GM19463 (cell line): ENCODE results near the gene HSPB6.

Experiments used
- ATAC-seq: cut with Tn5 transposase; IDR thresholded peaks from one replicate; pipeline ENCODE4 v1.9.1; 2021; ENCODE audit warnings: mild to moderate bottlenecking, moderate library complexity; ENCODE audit not compliant: unreplicated experiment

The HSPB6 gene

GRCh38 chr19:35767288-35768081 lies 10.7 kb upstream of the HSPB6 start:
- no peak for ATAC-seq

GRCh38 chr19:35766571-35767104 lies 9.8 kb upstream of the HSPB6 start:
- ATAC-seq = no peak

DNA sequence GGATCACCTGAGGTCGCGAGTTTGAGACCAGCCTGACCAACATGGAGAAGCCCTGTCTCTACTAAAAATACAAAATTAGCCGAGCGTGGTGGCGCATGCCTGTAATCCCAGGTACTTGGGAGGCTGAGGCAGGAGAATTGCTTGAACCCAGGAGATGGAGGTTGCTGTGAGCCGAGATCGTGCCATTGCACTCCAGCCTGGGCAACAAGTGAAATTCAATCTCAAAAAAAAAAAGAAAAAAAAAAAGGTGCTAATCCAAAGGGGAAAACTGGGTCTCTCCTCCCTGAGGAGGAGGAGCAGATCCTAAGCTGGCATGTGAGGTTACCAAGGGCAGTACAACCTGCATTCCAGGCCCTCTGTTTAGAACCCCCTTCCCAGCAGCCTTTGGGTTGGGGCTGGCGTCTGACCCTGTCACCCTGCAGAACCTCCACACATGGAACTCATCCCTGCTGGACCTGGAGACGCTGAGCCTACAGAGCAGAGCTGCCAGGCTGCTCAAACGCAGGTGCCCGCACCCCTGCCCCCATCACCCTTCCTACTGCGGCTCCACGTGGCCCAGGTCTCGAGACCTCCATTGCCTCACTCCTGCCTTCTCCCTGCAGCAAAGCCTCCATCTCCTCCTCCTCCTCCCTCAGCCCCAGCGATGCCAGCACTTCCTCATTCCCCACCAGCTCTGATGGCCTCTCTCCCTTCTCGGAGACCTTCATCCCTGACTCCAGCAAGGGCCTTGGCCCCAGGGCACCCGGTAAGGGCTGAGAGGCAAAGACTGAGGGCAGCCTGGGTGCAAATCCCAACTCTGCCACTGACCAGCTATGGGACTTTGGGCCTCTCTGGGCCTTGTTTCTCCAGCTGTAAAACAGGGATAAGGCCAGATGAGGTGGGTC lies 7.8 kb upstream of the HSPB6 start:
- no peak for ATAC-seq

DNA sequence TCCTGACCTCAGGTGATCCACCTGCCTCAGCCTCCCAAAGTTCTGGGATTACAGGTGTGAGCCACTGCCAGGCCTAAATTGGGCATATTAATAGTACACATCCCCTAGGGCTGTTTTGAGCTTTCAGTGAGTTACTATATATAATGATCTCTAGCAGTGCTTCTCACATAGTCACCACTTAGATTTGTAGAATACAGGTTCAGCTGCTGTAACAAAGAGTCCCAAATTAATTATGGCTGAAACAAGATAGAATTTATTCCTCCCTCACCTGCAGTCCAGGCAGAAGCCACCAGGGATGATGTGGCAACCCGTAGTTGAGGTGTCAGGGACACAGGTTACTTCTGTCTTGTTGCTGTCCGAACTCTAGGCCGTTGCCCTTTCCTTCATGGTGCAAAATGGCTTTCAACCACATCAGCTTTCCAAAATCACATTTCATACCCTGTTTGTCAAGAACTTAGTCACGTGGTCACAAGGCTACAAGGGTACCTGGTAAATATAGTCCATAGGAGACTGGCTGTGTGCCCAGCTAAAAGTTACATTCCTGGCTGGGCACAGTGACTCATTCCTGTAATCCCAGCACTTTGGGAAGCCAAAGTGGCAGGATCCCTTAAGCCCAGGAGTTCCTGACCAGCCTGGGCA lies 4.0 kb upstream of the HSPB6 start:
- no peak for ATAC-seq

GRCh38 chr19:35759697-35760096 lies 2.9 kb upstream of the HSPB6 start:
- ATAC-seq = no peak

DNA sequence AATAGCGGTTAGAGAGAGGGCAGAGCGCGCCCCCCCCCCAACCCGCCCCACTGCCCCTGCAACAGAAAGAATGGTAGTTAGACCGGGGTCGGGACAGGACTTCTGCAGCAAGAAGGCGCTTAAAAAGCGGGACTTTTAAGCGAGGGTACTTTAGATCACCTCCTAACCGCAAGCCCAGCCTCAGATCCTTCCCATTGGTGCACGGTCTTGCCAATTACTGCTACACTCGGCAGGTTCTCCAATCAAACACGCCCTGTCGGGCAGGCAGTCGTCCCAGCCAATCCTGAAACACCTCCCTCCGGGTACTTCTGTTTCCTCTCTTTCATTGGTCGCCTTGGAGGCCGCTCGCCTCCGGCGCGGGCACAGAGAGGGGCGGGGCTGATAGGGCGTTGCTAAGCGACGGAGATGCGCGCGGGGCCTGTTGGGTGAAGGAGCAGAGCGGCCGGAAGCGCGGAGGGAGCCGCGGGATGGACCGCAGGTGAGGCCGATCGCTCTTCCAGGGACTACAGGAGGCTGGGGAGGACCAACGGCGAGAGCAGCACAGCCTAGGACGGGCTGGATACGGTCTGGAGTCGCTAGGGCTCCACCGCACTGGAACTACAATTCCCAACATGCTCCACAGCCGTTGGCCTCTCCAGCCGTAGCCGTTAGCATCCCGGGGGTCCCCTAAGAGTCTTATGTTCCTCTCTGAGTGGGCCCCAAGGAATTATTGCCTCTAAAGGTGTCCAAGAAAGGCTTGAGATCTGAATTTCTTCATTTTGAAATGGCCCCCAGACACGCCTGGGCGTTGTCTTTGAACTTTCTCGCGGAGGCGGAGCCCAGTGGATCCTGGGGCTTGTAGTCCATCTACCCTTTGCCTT lies 1.1 kb upstream of the HSPB6 start, which contains the start of gene PROSER3:
Gene PROSER3, plus strand, starts transcription at position 428 of the 860 bp plus-strand sequence. Its CDS starts 40 bp downstream, at position 468.
- ATAC-seq = peak; percentile 94

DNA sequence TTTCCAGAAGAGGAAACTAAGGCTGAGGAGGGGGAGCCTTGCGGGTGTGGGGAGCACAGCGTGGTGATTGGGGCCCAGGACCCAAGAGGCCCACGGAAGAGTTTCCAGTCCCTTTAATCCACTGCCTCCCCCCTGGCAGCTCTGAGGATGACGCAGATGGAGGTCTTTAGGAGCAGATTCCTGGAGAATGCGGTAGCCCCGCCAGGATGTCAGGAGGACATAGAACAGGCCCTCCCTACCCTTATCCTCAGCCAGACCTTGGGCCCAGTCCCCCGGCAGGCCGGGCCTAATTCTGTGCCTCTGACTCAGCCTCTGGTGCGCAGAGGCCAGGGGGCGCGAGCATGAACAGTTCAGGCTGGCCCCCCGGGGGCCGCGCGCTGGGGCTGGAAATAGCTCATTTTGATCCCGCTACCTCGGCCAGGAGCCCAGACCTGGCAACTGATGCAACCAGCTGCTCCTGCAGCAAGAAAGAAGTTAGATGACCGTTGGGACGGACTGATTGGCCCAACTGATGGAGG lies 461 bp upstream of the HSPB6 start:
- no peak for ATAC-seq

DNA sequence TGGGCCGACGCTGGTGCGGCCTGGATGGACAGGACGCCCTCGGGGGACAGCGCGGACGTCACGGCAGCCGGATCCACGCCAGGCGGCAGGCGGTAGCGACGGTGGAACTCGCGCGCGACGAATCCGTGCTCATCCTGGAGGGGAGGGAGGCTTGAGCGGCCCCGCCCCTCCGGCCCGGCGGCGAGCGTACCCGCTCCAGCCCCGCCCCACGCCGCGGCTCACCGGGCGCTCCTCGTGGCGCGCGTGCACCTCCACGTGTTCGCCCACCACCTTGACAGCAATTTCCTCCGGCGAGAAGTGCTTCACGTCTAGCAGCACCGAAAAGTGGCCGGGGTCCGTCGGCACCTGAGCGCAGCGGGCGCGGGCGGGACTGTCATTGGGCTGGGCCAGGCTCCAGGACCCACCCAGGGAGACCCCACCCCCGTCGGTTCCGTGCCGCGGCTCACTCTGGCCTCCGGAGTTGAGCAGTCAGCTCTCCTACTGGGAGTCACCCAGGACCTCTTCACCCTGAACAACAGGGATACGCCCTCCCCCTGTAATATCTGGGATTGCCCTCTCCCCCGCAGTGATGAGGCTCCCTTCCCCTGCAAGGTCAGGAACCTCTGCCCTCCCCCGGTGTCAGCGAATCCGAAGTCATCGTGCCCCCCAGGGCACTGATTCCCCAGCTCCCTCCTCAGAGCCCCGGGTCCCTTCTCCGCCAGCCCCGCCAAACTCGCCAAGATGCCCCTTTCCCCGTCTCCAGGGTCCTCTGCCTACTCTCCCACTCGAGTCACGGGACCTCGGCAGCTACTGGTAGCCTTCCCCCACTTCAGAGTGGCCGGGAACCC lies 1.1 kb downstream of the HSPB6 start:
- no peak for ATAC-seq

DNA sequence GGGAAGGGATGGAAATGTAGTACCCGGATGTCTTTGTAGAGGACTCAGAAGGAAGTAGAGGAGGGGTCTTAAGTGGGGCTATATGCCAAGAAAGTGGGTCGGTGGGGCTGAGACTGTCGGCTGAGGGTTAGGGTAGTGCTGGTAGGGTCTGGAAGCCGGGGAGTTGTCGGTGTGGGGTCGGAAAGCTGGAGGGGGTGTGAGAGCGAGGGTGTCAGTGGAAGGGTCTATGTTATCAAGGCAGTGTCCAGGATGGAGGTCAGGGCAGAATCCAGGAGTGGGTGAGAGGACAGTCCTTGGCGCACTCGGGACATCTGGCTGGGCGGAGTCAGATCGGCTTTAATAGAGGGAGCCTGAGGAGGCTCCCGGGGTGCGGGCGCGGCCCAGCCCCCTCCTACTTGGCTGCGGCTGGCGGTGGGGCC lies 1.7 kb downstream of the HSPB6 start:
- no peak for ATAC-seq

GRCh38 chr19:35754370-35755130 lies 2.3 kb downstream of the HSPB6 start:
- ATAC-seq = no peak

DNA sequence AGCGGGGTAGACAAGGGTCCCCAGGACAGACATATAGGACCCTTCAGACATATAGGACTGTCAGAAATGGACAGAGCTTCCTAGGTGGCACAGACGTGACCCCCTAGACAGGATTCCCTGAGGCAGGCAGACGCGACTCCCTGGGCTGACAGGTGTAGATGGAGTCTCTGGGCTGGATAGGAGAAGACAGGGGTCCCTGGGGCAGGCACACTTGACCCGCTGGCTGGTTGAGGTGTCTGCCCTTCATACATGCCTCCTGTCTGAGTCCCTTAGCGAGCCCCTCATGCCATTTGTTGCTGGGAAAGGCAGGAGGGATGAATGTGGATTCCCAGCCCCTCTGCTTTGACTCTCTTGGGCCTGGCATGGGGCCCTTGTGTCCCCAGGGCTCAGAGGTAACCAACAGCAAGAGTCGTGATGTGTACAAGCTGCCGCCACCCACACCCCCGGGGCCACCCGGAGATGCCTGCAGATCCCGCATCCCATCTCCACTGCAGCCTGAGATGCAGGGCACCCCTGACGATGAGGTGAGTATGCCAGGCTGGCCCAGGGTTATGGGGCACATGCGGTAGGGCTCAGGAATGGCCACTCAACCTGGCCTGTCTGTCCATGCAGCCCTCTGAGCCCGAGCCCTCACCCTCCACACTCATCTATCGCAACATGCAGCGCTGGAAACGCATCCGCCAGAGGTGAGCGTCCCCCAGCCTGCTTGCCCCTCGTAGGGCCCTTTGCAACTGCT lies 3.0 kb downstream of the HSPB6 start:
- no peak for ATAC-seq

GRCh38 chr19:35752746-35753350 lies 4.0 kb downstream of the HSPB6 start:
- no peak for ATAC-seq

GRCh38 chr19:35751839-35752745 lies 4.7 kb downstream of the HSPB6 start:
- no peak for ATAC-seq

- ATAC-seq = no peak
Observed at GRCh38 chr19:35750167-35750566, 6.7 kb downstream of the HSPB6 start.

DNA sequence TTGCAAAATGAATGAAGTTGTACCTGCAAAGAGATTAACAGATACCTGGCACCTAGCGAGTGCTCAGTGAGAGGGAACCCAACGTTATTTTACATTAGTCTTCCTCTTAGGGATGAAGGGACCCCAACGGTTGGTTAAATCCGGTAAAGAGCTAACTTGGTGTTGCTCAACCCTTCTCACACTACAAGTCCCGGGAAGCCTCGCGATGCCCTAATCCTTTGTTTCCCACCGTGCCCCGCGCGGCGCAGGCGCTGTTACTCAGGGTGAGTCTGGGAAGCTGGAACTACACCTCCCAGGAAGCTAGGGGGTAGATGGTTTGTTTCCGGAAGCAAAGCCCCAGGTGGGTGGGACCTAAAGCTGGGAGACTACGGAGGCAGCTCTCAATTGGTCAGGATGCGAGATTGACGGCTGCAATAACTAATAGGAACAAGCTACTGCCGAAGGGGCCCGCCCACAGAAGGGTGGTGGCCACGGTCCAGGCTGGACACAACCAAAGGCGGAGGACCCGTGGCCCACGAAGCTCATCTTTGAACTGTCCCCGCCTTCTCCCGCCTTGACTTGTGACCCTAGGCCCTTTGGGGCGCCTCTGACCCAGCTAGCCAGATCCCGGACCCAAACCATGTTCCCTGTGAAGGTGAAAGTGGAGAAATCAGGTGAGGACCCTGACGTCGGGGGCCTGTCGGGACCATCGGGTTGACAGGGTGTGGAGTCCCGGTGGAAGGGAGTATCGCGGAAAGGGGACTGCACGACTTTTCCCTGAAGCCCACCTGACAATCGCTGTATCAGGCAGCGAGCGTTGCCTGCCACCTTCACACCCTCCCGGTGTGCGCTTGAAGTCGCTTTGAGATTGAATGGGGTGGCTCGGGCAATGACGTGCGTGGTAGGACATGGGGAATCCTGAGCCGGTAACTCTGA lies 8.5 kb downstream of the HSPB6 start, which contains the start of gene LIN37:
Gene LIN37, plus strand, starts transcription at position 471 of the 915 bp plus-strand sequence. Its CDS starts 149 bp downstream, at position 620.
- ATAC-seq = peak; percentile 77
